OCI-LY7 (cell line): ENCODE results near the gene BTAF1. TPM values are rescaled to one million over a fixed set of nuclear protein-coding genes. Genes with fewer than 3 reads are reported as not detected.
A peak's percentile ranks its signal among the peaks of the same experiment; 100 is the strongest.

Experiments
- Bru-seq: library from RNA; stranded (reverse); fragments of 400-500 nt; gene quantifications from one replicate; lab custom pipeline; 2021; lab: Mats Ljungman, UMichigan
- BruChase-seq, 2 experiments: library from RNA; stranded (reverse); fragments of 400-500 nt; gene quantifications; one replicate each; lab custom pipeline; 2021; lab: Mats Ljungman, UMichigan
- BruUV-seq: library from RNA; stranded (reverse); fragments of 400-500 nt; replicated peaks from 2 replicates; lab custom pipeline; 2021; lab: Mats Ljungman, UMichigan
- CTCF ChIA-PET: fragments of 300-600 bp; sonication (Branson Sonifier 250); formaldehyde crosslinking; loops from one replicate; lab custom pipeline; 2022; ENCODE audit warnings: antibody characterized with exemption; ENCODE audit not compliant: unreplicated experiment; lab: Charles Lee
- POLR2A ChIA-PET: fragments of 300-600 bp; sonication (Branson Sonifier 250); formaldehyde crosslinking; loops from one replicate; lab custom pipeline; 2022; ENCODE audit warnings: antibody characterized with exemption; lab: Charles Lee
- DNase-seq: peaks from one replicate; pipeline ENCODE4 v3.0.0-alpha.2; 2015; ENCODE audit warnings: low spot score
- H2AFZ ChIP-seq: fragments of 200-600 bp; sonication (generic), shearing (Covaris generic); 2 replicates; pipeline ENCODE4 v1.6.1; 2014; ENCODE audit warnings: mild to moderate bottlenecking, antibody characterized with exemption, low read length, moderate library complexity
- H3K27ac ChIP-seq: fragments of 200-600 bp; sonication (generic); 2 replicates; pipeline ENCODE4 v1.5.1; 2014; ENCODE audit warnings: mixed run types, low read depth, mild to moderate bottlenecking, moderate library complexity, low read length, inconsistent platforms; ENCODE audit not compliant: poor library complexity, severe bottlenecking
- H3K36me3 ChIP-seq: fragments of 200-600 bp; sonication (generic); 2 replicates; pipeline ENCODE4 v1.6.1; 2014; ENCODE audit warnings: mild to moderate bottlenecking, antibody characterized with exemption, low read length, moderate library complexity, mixed read lengths; ENCODE audit not compliant: insufficient read depth
- H3K4me1 ChIP-seq: fragments of 200-600 bp; sonication (generic); 2 replicates; pipeline ENCODE4 v1.5.1; 2014; ENCODE audit warnings: mild to moderate bottlenecking, low read length; ENCODE audit not compliant: insufficient read depth, poor library complexity, severe bottlenecking
- H3K4me2 ChIP-seq: fragments of 200-600 bp; sonication (generic); 2 replicates; pipeline ENCODE4 v1.6.1; 2014; ENCODE audit warnings: mild to moderate bottlenecking, low read length
- H3K4me3 ChIP-seq: fragments of 200-600 bp; sonication (generic); 2 replicates; pipeline ENCODE4 v1.5.1; 2014; ENCODE audit warnings: mild to moderate bottlenecking, low read depth, low read length; ENCODE audit not compliant: poor library complexity, severe bottlenecking
- H3K79me2 ChIP-seq: fragments of 200-600 bp; sonication (generic); 2 replicates; pipeline ENCODE4 v1.6.1; 2016; ENCODE audit warnings: low read depth, mild to moderate bottlenecking, low read length, moderate library complexity, mixed read lengths; ENCODE audit not compliant: insufficient read depth
- H3K9me2 ChIP-seq: fragments of 200-600 bp; sonication (generic); 2 replicates; pipeline ENCODE4 v1.6.1; 2016; ENCODE audit warnings: mild to moderate bottlenecking, low read length, mixed read lengths; ENCODE audit not compliant: insufficient read depth
- H3K9me3 ChIP-seq: fragments of 200-600 bp; sonication (generic); 2 replicates; pipeline ENCODE4 v1.6.1; 2014; ENCODE audit warnings: mild to moderate bottlenecking, mixed run types, low read length, mixed read lengths
- H4K20me1 ChIP-seq: fragments of 200-600 bp; sonication (generic); 2 replicates; pipeline ENCODE4 v1.6.1; 2014; ENCODE audit warnings: mild to moderate bottlenecking, antibody characterized with exemption, low read length, moderate library complexity, mixed read lengths; ENCODE audit not compliant: insufficient read depth
- CTCF ChIP-seq: fragments of 200-600 bp; sonication (generic); conservative IDR thresholded peaks from 2 replicates; pipeline ENCODE4 v1.5.1; 2014; ENCODE audit warnings: mild to moderate bottlenecking, antibody characterized with exemption, low read length, moderate library complexity, mixed read lengths
- EZH2phosphoT487 ChIP-seq: fragments of 200-600 bp; sonication (generic); IDR thresholded peaks from 2 replicates; pipeline ENCODE4 v1.6.1; 2018; ENCODE audit warnings: low read depth, borderline replicate concordance, mild to moderate bottlenecking, mixed run types, antibody characterized with exemption, low read length, moderate library complexity, mixed read lengths
- intact Hi-C: fragments of 100-400 bp; cut with micrococcal nuclease; formaldehyde crosslinking; loops from one replicate; pipeline ENCODE4 v1.10.0; 2022; ENCODE audit not compliant: unreplicated experiment
- long read RNA-seq: library from polyadenylated mRNA; stranded (forward); transcript quantifications from one replicate; pipeline ENCODE4 v2.0.0, GENCODE V29; 2022
- total RNA-seq, 2 experiments: library from RNA; depleted of rRNA in 1 of 2; stranded (reverse); fragments of >200 nt in 1 of 2; shearing (Covaris generic) in 1 of 2; gene quantifications; 2 replicates each; pipeline ENCODE4 v1.2.3, GENCODE V29; 2014 to 2022

Gene BTAF1
- 95.6 and 100 TPM in 2 replicates for total RNA-seq (2014; rRNA removed; shearing (Covaris generic))
- 65.1 and 71.3 TPM in 2 replicates for total RNA-seq (2022)
- percentile 91 among the genes with signal in this experiment for Bru-seq, nascent RNA
- BruChase-seq, experiment 1, labeled RNA remaining after a 6-hour chase: percentile 89 among the genes with signal in this experiment
- BruChase-seq, experiment 2, labeled RNA remaining after a 2-hour chase: percentile 89 among the genes with signal in this experiment
- long read RNA-seq, full-length matches to known transcripts: 10 of 85 reads
- long read RNA-seq, partial matches to known transcripts: 30 of 85 reads
- long read RNA-seq, other reads (novel, unspliced or antisense): 45 of 85 reads

- POLR2A ChIA-PET: interaction anchor here (0.6 to 2.8 kb wide), 15 partner anchors 8 to 1052 kb away, joined by 3 to 13 read pairs (median 5); partner anchors contain the start of genes CPEB3, FGFBP3, MARCHF5 and RPP30
- Histone ChIP-seq H3K27ac (peak within 1 kb of the TSS; percentile 73), H3K36me3 (peaks cover 29% of the 10 kb centered on the region), H3K4me3 (peak within 1 kb of the TSS; percentile 82), H3K79me2 (peaks cover 48% of the 10 kb centered on the region), H3K9me3 (no peaks in the 10 kb centered on the region), H2AFZ (peak within 1 kb of the TSS; percentile 88), H3K9me2 (no peaks in the 10 kb centered on the region), H3K4me1 (peaks cover 27% of the 10 kb centered on the region), H3K4me2 (peak within 1 kb of the TSS; percentile 78), H4K20me1 (peaks cover 19% of the 10 kb centered on the region; the same call in 1 of the 2 replicates)
- TF ChIP-seq CTCF (no peak), EZH2phosphoT487 (no peak)
- peak; percentile 97 for DNase-seq
- TSS peak; percentile 99 for BruUV-seq
- intact Hi-C loops: loop anchor here (2.0 kb wide), 2 partner anchors 15 to 125 kb away; partner anchors contain the start of genes FGFBP3 and TNKS2
- CTCF ChIA-PET: interaction anchor here (0.5 to 0.9 kb wide), 2 partner anchors 27 to 928 kb away, joined by 3 to 11 read pairs; no protein-coding TSS in a partner anchor
Observed at GRCh38 chr10:91923371-91924211, at the start of gene BTAF1. Gene BTAF1, plus strand, starts transcription at chr10:91923770. Its CDS starts 307 bp downstream, at chr10:91924077.

GRCh38 chr10:91875156-91875555 is 48.4 kb upstream of the BTAF1 start:
- no TSS peak for BruUV-seq
- no peaks in the 10 kb centered on the region for H3K36me3 ChIP-seq
- no peaks in the 10 kb centered on the region for H3K79me2 ChIP-seq
- H3K27ac ChIP-seq: no peak overlapping the region
- TF ChIP-seq EZH2phosphoT487 (no peak), CTCF (no peak)
- ChIA-PET POLR2A (no interaction called here), CTCF (no interaction called here)
- no peaks in the 10 kb centered on the region for H3K9me3 ChIP-seq
- no peak for DNase-seq
- no peak overlapping the region for H3K4me3 ChIP-seq
- no peaks in the 10 kb centered on the region for H3K4me1 ChIP-seq
- no peaks in the 10 kb centered on the region for H3K9me2 ChIP-seq
- no peak overlapping the region for H3K4me2 ChIP-seq
- no peaks in the 10 kb centered on the region for H4K20me1 ChIP-seq
- no peak overlapping the region for H2AFZ ChIP-seq
- intact Hi-C loops: no loop called here
